Kidney (tissue), 14 donors: Measurements from ENCODE around the gene SHISA7. TPM values are rescaled to one million over a fixed set of nuclear protein-coding genes. Genes with fewer than 3 reads are reported as not detected.

ENCODE experiments used
- DNase-seq, 5 donors: peaks; one replicate each; pipeline ENCODE4 v3.0.0-alpha.2; 2013 to 2020
- FAIRE-seq: peaks from 2 replicates; lab custom pipeline; 2012; peaks lifted over from hg19 to GRCh38; lab: Jason Lieb, UNC
- H3K27ac ChIP-seq, 2 donors: one replicate each; pipeline ENCODE4 v1.7.0; 2013; ENCODE audit warnings: low read depth in 2 of 2, low read length in 2 of 2, inconsistent platforms in 1 of 2
- H3K27me3 ChIP-seq: one replicate; pipeline ENCODE4 v1.7.1; 2013; ENCODE audit warnings: low read length, inconsistent platforms; ENCODE audit not compliant: control insufficient read depth, insufficient read depth
- H3K36me3 ChIP-seq, 3 donors: one replicate each; pipeline versions ENCODE4 v1.7.0 to v1.7.1; 2013; ENCODE audit warnings: low read length in 3 of 3, control low read depth in 1 of 3, inconsistent platforms in 1 of 3; ENCODE audit not compliant: insufficient read depth in 3 of 3, control insufficient read depth in 2 of 3
- H3K4me1 ChIP-seq, 3 donors: one replicate each; pipeline versions ENCODE4 v1.7.0 to v1.7.1; 2013; ENCODE audit warnings: low read length in 3 of 3, inconsistent platforms in 1 of 3, low read depth in 1 of 3; ENCODE audit not compliant: control insufficient read depth in 2 of 3, insufficient read depth in 2 of 3
- H3K4me3 ChIP-seq, 3 donors: one replicate each; pipeline versions ENCODE4 v1.7.0 to v1.8.1; 2013; ENCODE audit warnings: low read length in 3 of 3, control low read depth in 1 of 3, inconsistent platforms in 1 of 3
- H3K9ac ChIP-seq, 3 donors: one replicate each; pipeline versions ENCODE4 v1.7.0 to v1.7.1; 2013; ENCODE audit warnings: low read length in 3 of 3, control low read depth in 1 of 3, inconsistent platforms in 1 of 3
- H3K9me3 ChIP-seq, 3 donors: one replicate each; pipeline versions ENCODE4 v1.7.0 to v1.7.1; 2013; ENCODE audit warnings: low read length in 3 of 3, control low read depth in 1 of 3, inconsistent platforms in 1 of 3; ENCODE audit not compliant: control insufficient read depth in 2 of 3, insufficient read depth in 1 of 3
- intact Hi-C: fragments of 100-400 bp; cut with DNase I; formaldehyde crosslinking; loops from one replicate; pipeline ENCODE4 v1.11.1; 2022
- polyA plus RNA-seq: library from polyadenylated mRNA; stranded (reverse); fragments of 350-450 nt; fragmentation: Illumina TruSeq; extraction: RNeasy Lipid Tissue Mini Kit (QIAGEN cat#74804); gene quantifications from one replicate; pipeline ENCODE4 v1.2.3, GENCODE V29; 2014; ENCODE audit warnings: low read depth, low replicate concordance; ENCODE audit not compliant: insufficient read depth
- total RNA-seq: library from RNA; stranded (reverse); fragmentation: NEBNext Ultra II Directional; extraction: Animal tissue kit (Norgen Biotek cat#: 25700); gene quantifications from one replicate; pipeline ENCODE4 v1.2.1, GENCODE V29; 2021
- TF ChIP-seq, protein P1 (sequence below): IDR thresholded peaks from 3 replicates; pipeline ENCODE4 v1.5.1; 2012; ENCODE audit warnings: mild to moderate bottlenecking, moderate library complexity, borderline replicate concordance; ENCODE audit not compliant: insufficient read depth; ENCODE audit errors: extremely low read depth
- donor health status: control.
- donor health status: control.
- donor health status: control.
- donor health status: control.
- donor health status: control.
- donor health status: DM: yes; HTN: yes; CAD: no.
- donor health status: Normal renal cell carcinoma (clear cell type).

The SHISA7 gene
- total and polyA plus RNA-seq, 2 donors from 2014 or later, result not detected

GRCh38 chr19:55389386-55390317, 53.4 kb downstream of the SHISA7 start:
- no peak overlapping the region for H3K4me3 ChIP-seq

GRCh38 chr19:55387736-55388497, 55.2 kb downstream of the SHISA7 start:
- TF ChIP-seq, protein P1, sequence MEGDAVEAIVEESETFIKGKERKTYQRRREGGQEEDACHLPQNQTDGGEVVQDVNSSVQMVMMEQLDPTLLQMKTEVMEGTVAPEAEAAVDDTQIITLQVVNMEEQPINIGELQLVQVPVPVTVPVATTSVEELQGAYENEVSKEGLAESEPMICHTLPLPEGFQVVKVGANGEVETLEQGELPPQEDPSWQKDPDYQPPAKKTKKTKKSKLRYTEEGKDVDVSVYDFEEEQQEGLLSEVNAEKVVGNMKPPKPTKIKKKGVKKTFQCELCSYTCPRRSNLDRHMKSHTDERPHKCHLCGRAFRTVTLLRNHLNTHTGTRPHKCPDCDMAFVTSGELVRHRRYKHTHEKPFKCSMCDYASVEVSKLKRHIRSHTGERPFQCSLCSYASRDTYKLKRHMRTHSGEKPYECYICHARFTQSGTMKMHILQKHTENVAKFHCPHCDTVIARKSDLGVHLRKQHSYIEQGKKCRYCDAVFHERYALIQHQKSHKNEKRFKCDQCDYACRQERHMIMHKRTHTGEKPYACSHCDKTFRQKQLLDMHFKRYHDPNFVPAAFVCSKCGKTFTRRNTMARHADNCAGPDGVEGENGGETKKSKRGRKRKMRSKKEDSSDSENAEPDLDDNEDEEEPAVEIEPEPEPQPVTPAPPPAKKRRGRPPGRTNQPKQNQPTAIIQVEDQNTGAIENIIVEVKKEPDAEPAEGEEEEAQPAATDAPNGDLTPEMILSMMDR, result no peak
- intact Hi-C loops, result no loop called here
- peak in 1 of 5 donors; percentile 52 for DNase-seq
- Histone ChIP-seq H3K9me3 (no peaks in the 10 kb centered on the region), H3K27me3 (no peaks in the 10 kb centered on the region), H3K4me1 (peaks cover 0 to 46% (median 25%) of the 10 kb centered on the region in 3 donors), H3K36me3 (peaks cover 2 to 27% (median 10%) of the 10 kb centered on the region in 3 donors), H3K9ac (peak overlapping the region in 1 of 3 donors; percentile 95), H3K27ac (no peak overlapping the region), H3K4me3 (peak overlapping the region in 2 of 3 donors; percentile 30 to 99)
- FAIRE-seq, result no peak

More at GRCh38 chr19:55389386-55390317, 53.4 kb downstream of the SHISA7 start:
- no peaks in the 10 kb centered on the region for H3K27me3 ChIP-seq
- TF ChIP-seq, protein P1, result no peak
- FAIRE-seq, result no peak
- no peak overlapping the region for H3K9ac ChIP-seq
- DNase-seq, result no peak
- peaks cover 0 to 40% (median 25%) of the 10 kb centered on the region in 3 donors for H3K4me1 ChIP-seq
- H3K9me3 ChIP-seq, result no peaks in the 10 kb centered on the region
- intact Hi-C loops, result no loop called here
- H3K36me3 ChIP-seq, result peaks cover 2 to 27% (median 10%) of the 10 kb centered on the region in 3 donors
- no peak overlapping the region for H3K27ac ChIP-seq

GRCh38 chr19:55386493-55386971, 56.6 kb downstream of the SHISA7 start:
- TF ChIP-seq, protein P1, result no peak
- FAIRE-seq, result no peak

More at GRCh38 chr19:55386493-55386971, 56.6 kb downstream of the SHISA7 start:
- DNase-seq, result peak in 2 of 5 donors; percentile 74 to 82
- intact Hi-C loops, result no loop called here
- H3K4me3 ChIP-seq, result peak overlapping the region; percentile 96 to 99 (median 97)
- H3K9ac ChIP-seq, result peak overlapping the region; percentile 89 to 95 (median 92)
- H3K27me3 ChIP-seq, result no peaks in the 10 kb centered on the region
- peaks cover 2 to 27% (median 10%) of the 10 kb centered on the region in 3 donors for H3K36me3 ChIP-seq
- H3K4me1 ChIP-seq, result peaks cover 0 to 46% (median 25%) of the 10 kb centered on the region in 3 donors
- H3K27ac ChIP-seq, result no peak overlapping the region
- H3K9me3 ChIP-seq, result no peaks in the 10 kb centered on the region
